Measurements from ENCODE around the gene DGKB. TPM values are rescaled to one million over a fixed set of nuclear protein-coding genes. Genes with fewer than 3 reads are reported as not detected.

Gene DGKB
- total and polyA plus RNA-seq, 2 of the 8 experiments (the other 6 are each of a cell fraction or from before 2014, with no cell fraction given): 1.9 to 2.6 TPM

- no peak for TF ChIP-seq EZH2 (IDR thresholded peaks at IDR 0.05; ENCODE audit: low read depth, low read length, severe bottlenecking)
- TF ChIP-seq TBP (IDR thresholded peaks at IDR 0.05; ENCODE audit: low read depth, low read length): no peak
- no peak for TF ChIP-seq KDM4A (IDR thresholded peaks at IDR 0.05; ENCODE audit: low read depth, low read length, severe bottlenecking)
Measured at GRCh38 chr7:14739168-14739840, 163.2 kb downstream of the DGKB start (continued).

Data from H1 (cell line).